GM12875 (cell line): ENCODE results near the gene SMAD7.

Source experiments
- H3K4me3 ChIP-seq: one replicate; pipeline ENCODE4 v1.5.1; 2011; ENCODE audit warnings: low read depth, low read length, control low read depth
- CTCF ChIP-seq: IDR thresholded peaks from 2 replicates; pipeline ENCODE4 v1.5.1; 2011; ENCODE audit warnings: low read depth, mild to moderate bottlenecking, control low read depth, inconsistent platforms, low read length, moderate library complexity, borderline replicate concordance; ENCODE audit not compliant: insufficient read depth

Gene SMAD7

GRCh38 chr18:48886520-48887293 is 64.1 kb downstream of the SMAD7 start:
- TF ChIP-seq CTCF: no peak
- H3K4me3 ChIP-seq: no peak overlapping the region

- H3K4me3 ChIP-seq: no peak overlapping the region
- TF ChIP-seq CTCF: no peak
Observed at GRCh38 chr18:48885924-48886400, 64.8 kb downstream of the SMAD7 start.

GRCh38 chr18:48885266-48885923 is 65.4 kb downstream of the SMAD7 start:
- no peak for TF ChIP-seq CTCF
- H3K4me3 ChIP-seq: no peak overlapping the region

- no peak overlapping the region for H3K4me3 ChIP-seq
- TF ChIP-seq CTCF: no peak
Observed at GRCh38 chr18:48884771-48885170, 66.0 kb downstream of the SMAD7 start.

GRCh38 chr18:48884306-48884705 is 66.5 kb downstream of the SMAD7 start:
- no peak for TF ChIP-seq CTCF
- no peak overlapping the region for H3K4me3 ChIP-seq

GRCh38 chr18:48882379-48882778 is 68.4 kb downstream of the SMAD7 start:
- no peak overlapping the region for H3K4me3 ChIP-seq
- TF ChIP-seq CTCF: no peak

- no peak overlapping the region for H3K4me3 ChIP-seq
- TF ChIP-seq CTCF: no peak
Observed at GRCh38 chr18:48880931-48881330, 69.8 kb downstream of the SMAD7 start.
